Heart right ventricle (tissue), 16 donors: ENCODE measurements around the gene HTR3B. TPM values are rescaled to one million over a fixed set of nuclear protein-coding genes. Genes with fewer than 3 reads are reported as not detected.
"Not testable (repeated sequence)": the region's sequence is repeated elsewhere in the genome, so short reads cannot be mapped to it uniquely, and the experiment has no call there.

ENCODE experiments used
- ATAC-seq, 8 donors: fragments of 200-7000 bp; cut with Tn5 transposase; one replicate each; pipeline ENCODE4 v1.9.1; 2020; ENCODE audit warnings: mild to moderate bottlenecking in 8 of 8, moderate library complexity in 8 of 8, moderate number of reproducible peaks in 1 of 8
- DNase-seq, 2 donors: peaks; one replicate each; pipeline ENCODE4 v3.0.0-alpha.2; 2020
- H3K27ac ChIP-seq, 10 donors: fragments of 200-600 bp; sonication (generic) in 2 of 10; one replicate each; pipeline versions ENCODE4 v1.5.0 to v1.8.0; 2020 to 2022; ENCODE audit warnings: mild to moderate bottlenecking in 3 of 10
- H3K27me3 ChIP-seq, 7 donors: fragments of 200-600 bp; one replicate each; pipeline ENCODE4 v1.8.0; 2021 to 2022; ENCODE audit warnings: mild to moderate bottlenecking in 2 of 7
- H3K36me3 ChIP-seq, 9 donors: fragments of 200-600 bp; sonication (generic) in 1 of 9; one replicate each; pipeline versions ENCODE4 v1.5.0 to v1.8.0; 2020 to 2022; ENCODE audit warnings: mild to moderate bottlenecking in 2 of 9
- H3K4me1 ChIP-seq, 9 donors: fragments of 200-600 bp; sonication (generic) in 1 of 9; one replicate each; pipeline versions ENCODE4 v1.5.0 to v1.8.0; 2020 to 2022; ENCODE audit warnings: mild to moderate bottlenecking in 4 of 9
- H3K4me3 ChIP-seq, 10 donors: fragments of 200-600 bp; sonication (generic) in 2 of 10; one replicate each; pipeline versions ENCODE4 v1.5.0 to v1.8.0; 2020 to 2022; ENCODE audit warnings: mild to moderate bottlenecking in 7 of 10, moderate library complexity in 2 of 10
- H3K9me3 ChIP-seq, 11 donors: fragments of 200-600 bp in 10 of 11; sonication (generic) in 2 of 11; one replicate each; pipeline versions ENCODE4 v1.5.0 to v1.8.0; 2013 to 2022; ENCODE audit warnings: mild to moderate bottlenecking in 2 of 11, control low read depth in 1 of 11, moderate library complexity in 1 of 11
- WGBS, 2 donors: extraction: QIAGEN DNeasy Blood & Tissue Kit; methylation state at CpG; one replicate each; pipeline ENCODE4 v1.1.7; 2013; ENCODE audit warnings: inconsistent platforms in 1 of 2; 5-methylcytosine and 5-hydroxymethylcytosine counted together
- intact Hi-C, 10 donors: fragments of 100-400 bp; cut with DNase I; formaldehyde crosslinking; loops; one replicate each; pipeline versions ENCODE4 v1.11.1 to v1.14.2; 2022
- polyA plus RNA-seq, 2 donors: library from polyadenylated mRNA; stranded (reverse); fragments of 200-250 nt; gene quantifications; one replicate each; pipeline ENCODE4 v1.2.3, GENCODE V29; 2013
- total RNA-seq, 10 donors: library from RNA; stranded (reverse); fragmentation: NEBNext Ultra II Directional in 3 of 10; extraction: Animal tissue kit (Norgen Biotek cat#: 25700) in 3 of 10; gene quantifications; one replicate each; pipeline versions ENCODE4 v1.2.1 to v1.2.4, GENCODE V29; 2021 to 2023
- TF ChIP-seq, protein P1 (sequence below), 9 donors: fragments of 200-600 bp; sonication (generic) in 2 of 9; IDR thresholded peaks; one replicate each; pipeline versions ENCODE4 v1.5.0 to v1.8.0; 2021 to 2022; ENCODE audit warnings: antibody characterized with exemption in 9 of 9, mild to moderate bottlenecking in 5 of 9, moderate library complexity in 1 of 9
- donor health status: Arrhythmogenic right ventricular cardiomyopathy.
- donor health status: ischemic (EF 13 %, LVEDD 7.1; RV severe dilation, severe dysfunction).
- donor health status: healthy with polysubstance abuse.
- donor health status: DM: no; HTN: yes; CAD: no.
- donor health status: DM: no; HTN: no; CAD: no.
- donor health status: ischemic (EF 25% LVEDD 6.9; RV normal size, moderate dysfunction).
- donor health status: ischemic (EF 25% LVEDD 5.7; RV mildly dilated, moderate dysfunction).
- donor health status: healthy.
- donor health status: DM: yes; HTN: yes; CAD: no.
- donor health status: Ischemic cardiomyopathy.
- donor health status: ischemic (EF 35%, LVEDD 5.7; RV mildly dilated, moderate dysfunction).
- donor health status: nonischemic (EF 11% LVEDD 7.7; RV severe dilation, severe dysfunction).
- donor health status: DM: yes; HTN: yes; CAD: no.
- donor health status: PGD.
- donor health status: ischemic (EF 29% LVEDD 5.4; RV normal size, mild dysfunction).
- donor health status: nonischemic (EF 23%, LVEDD 6.1; RV moderate dilation, normal function).

HTR3B gene
- total and polyA plus RNA-seq, 12 donors: not detected

DNA sequence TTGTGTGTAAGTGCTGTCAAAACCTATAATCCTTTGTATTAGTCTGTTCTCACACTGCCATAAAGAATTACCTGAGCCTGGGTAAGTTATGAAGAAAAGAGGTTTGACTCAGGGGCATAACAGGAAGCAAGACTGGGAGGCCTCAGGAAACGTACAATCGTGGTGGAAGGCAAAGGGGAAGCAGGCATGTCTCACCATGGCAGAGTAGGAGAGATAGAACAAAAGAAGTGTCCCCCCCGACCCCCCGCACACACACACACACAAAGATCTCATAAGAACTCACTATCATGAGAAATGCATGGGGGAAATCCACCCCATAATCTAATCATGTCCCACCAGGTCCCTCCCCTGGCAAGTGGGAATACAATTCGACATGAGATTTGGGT lies 26.9 kb upstream of the HTR3B start:
- Histone ChIP-seq H3K36me3 (no peaks in the 10 kb centered on the region), H3K27me3 (no peaks in the 10 kb centered on the region), H3K4me3 (no peak overlapping the region), H3K27ac (no peak overlapping the region), H3K4me1 (peaks cover 0 to 31% (median 15%) of the 10 kb centered on the region in 9 donors), H3K9me3 (no peaks in the 10 kb centered on the region)
- no peak for ATAC-seq
- 66 to 68% methylated on average over 5 of the region's 5 CpGs for WGBS, 2 donors
- intact Hi-C loops: loop anchor here in 3 of 10 donors (10.0 kb wide), 2 partner anchors 297 to 317 kb away; no protein-coding TSS in a partner anchor
- TF ChIP-seq, protein P1, sequence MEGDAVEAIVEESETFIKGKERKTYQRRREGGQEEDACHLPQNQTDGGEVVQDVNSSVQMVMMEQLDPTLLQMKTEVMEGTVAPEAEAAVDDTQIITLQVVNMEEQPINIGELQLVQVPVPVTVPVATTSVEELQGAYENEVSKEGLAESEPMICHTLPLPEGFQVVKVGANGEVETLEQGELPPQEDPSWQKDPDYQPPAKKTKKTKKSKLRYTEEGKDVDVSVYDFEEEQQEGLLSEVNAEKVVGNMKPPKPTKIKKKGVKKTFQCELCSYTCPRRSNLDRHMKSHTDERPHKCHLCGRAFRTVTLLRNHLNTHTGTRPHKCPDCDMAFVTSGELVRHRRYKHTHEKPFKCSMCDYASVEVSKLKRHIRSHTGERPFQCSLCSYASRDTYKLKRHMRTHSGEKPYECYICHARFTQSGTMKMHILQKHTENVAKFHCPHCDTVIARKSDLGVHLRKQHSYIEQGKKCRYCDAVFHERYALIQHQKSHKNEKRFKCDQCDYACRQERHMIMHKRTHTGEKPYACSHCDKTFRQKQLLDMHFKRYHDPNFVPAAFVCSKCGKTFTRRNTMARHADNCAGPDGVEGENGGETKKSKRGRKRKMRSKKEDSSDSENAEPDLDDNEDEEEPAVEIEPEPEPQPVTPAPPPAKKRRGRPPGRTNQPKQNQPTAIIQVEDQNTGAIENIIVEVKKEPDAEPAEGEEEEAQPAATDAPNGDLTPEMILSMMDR (IDR thresholded peaks at IDR 0.05): no peak
- DNase-seq: no peak

- 95 to 96% methylated on average over 4 of the region's 4 CpGs for WGBS, 2 donors
- not testable (repeated sequence) for H3K27me3 ChIP-seq, H3K4me3 ChIP-seq, ATAC-seq, DNase-seq, H3K36me3 ChIP-seq, H3K27ac ChIP-seq, H3K9me3 ChIP-seq
- peaks cover 0 to 13% (median 2%) of the 10 kb centered on the region in 9 donors for H3K4me1 ChIP-seq
- intact Hi-C loops: loop anchor here in 3 of 10 donors (10.0 kb wide), 2 partner anchors 295 to 315 kb away; no protein-coding TSS in a partner anchor
Observed at GRCh38 chr11:113879446-113879845, 25.1 kb upstream of the HTR3B start.

DNA sequence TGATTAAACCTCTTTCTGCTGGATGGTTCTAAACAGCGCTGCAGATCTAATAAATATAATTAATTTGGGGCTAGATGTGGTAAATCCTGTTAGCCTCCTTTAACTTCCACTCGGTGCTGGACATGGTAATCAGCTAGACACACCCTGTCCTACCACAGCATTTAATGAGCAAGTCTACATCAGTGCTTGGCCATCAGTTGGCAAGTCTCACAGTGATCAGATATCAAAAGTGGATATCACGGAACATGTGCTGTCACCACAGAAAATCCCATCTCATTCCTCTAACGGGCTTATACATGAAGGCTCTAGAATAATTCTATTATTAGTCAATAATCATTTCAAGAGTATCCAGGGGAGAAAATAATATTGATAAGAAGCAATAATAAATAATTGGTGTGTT lies 23.6 kb upstream of the HTR3B start:
- Histone ChIP-seq H3K36me3 (no peaks in the 10 kb centered on the region), H3K4me3 (no peak overlapping the region), H3K9me3 (no peaks in the 10 kb centered on the region), H3K27me3 (no peaks in the 10 kb centered on the region), H3K4me1 (peaks cover 0 to 10% (median 0%) of the 10 kb centered on the region in 9 donors), H3K27ac (no peak overlapping the region)
- intact Hi-C loops: no loop called here
- WGBS, 2 donors: 66 to 76% methylated on average over 4 of the region's 4 CpGs
- ATAC-seq (no peak), DNase-seq (no peak)
- TF ChIP-seq, protein P1 (IDR thresholded peaks at IDR 0.05): no peak

- TF ChIP-seq, protein P1 (IDR thresholded peaks at IDR 0.05): no peak
- Histone ChIP-seq H3K4me1 (peaks cover 0 to 6% (median 0%) of the 10 kb centered on the region in 9 donors), H3K9me3 (no peaks in the 10 kb centered on the region), H3K27me3 (no peaks in the 10 kb centered on the region), H3K36me3 (no peaks in the 10 kb centered on the region), H3K4me3 (no peak overlapping the region), H3K27ac (no peak overlapping the region)
- no peak for DNase-seq
- intact Hi-C loops: no loop called here
- no peak for ATAC-seq
- 70 to 74% methylated on average over 1 of the region's 1 CpG for WGBS, 2 donors
Observed at GRCh38 chr11:113881856-113882255, 22.7 kb upstream of the HTR3B start.

- WGBS, 2 donors: 71 to 77% methylated on average over 7 of the region's 7 CpGs
- no peaks in the 10 kb centered on the region for H3K9me3 ChIP-seq
- DNase-seq: no peak
- H3K36me3 ChIP-seq: no peaks in the 10 kb centered on the region
- no peaks in the 10 kb centered on the region for H3K27me3 ChIP-seq
- TF ChIP-seq, protein P1 (IDR thresholded peaks at IDR 0.05): no peak
- no peak overlapping the region for H3K4me3 ChIP-seq
- no peaks in the 10 kb centered on the region for H3K4me1 ChIP-seq
- intact Hi-C loops: no loop called here
- no peak for ATAC-seq
- H3K27ac ChIP-seq: no peak overlapping the region
Observed at GRCh38 chr11:113884361-113884836, 20.2 kb upstream of the HTR3B start.
